Hindlimb muscle (tissue), 1 donor: ENCODE measurements around the gene HAS3. TPM values are rescaled to one million over a fixed set of nuclear protein-coding genes. Genes with fewer than 3 reads are reported as not detected.
"Not testable (repeated sequence)": the region's sequence is repeated elsewhere in the genome, so short reads cannot be mapped to it uniquely, and the experiment has no call there.

ENCODE experiments used
- DNase-seq: peaks from one replicate; pipeline ENCODE4 v3.0.0-alpha.2; 2013
- polyA plus RNA-seq: library from polyadenylated mRNA; unstranded; fragments of 120-200 nt; gene quantifications from one replicate; pipeline ENCODE4 v1.2.1, GENCODE V29; 2013; ENCODE audit not compliant: insufficient read length

HAS3 gene
- 2.6 TPM for polyA plus RNA-seq

GRCh38 chr16:69105501-69106361, at the start of gene HAS3:
HAS3 (plus strand) TSS chr16:69105653; CDS start chr16:69109396, 3,743 bp downstream.
- DNase-seq = no peak

- DNase-seq = no peak
These were observed 49.5 kb upstream of the HAS3 start for GRCh38 chr16:69055980-69056379.

- DNase-seq = no peak
These were observed 49.0 kb upstream of the HAS3 start for GRCh38 chr16:69056421-69056820.

- no peak for DNase-seq
These were observed 47.8 kb upstream of the HAS3 start for GRCh38 chr16:69057400-69058378.

- not testable (repeated sequence) for DNase-seq
These were observed 42.0 kb upstream of the HAS3 start for GRCh38 chr16:69063491-69063890.

- no peak for DNase-seq
These were observed 41.2 kb upstream of the HAS3 start for GRCh38 chr16:69064124-69064763.

- DNase-seq = no peak
These were observed 40.6 kb upstream of the HAS3 start for GRCh38 chr16:69064764-69065313.

- no peak for DNase-seq
These were observed 35.9 kb upstream of the HAS3 start for GRCh38 chr16:69069504-69069903.

GRCh38 chr16:69071036-69071435, 34.4 kb upstream of the HAS3 start:
- no peak for DNase-seq

GRCh38 chr16:69072640-69072974, 32.8 kb upstream of the HAS3 start:
- no peak for DNase-seq

- no peak for DNase-seq
These were observed 32.2 kb upstream of the HAS3 start for GRCh38 chr16:69073181-69073702.

- no peak for DNase-seq
These were observed 28.2 kb upstream of the HAS3 start for GRCh38 chr16:69077251-69077650.

GRCh38 chr16:69078073-69078472, 27.4 kb upstream of the HAS3 start:
- DNase-seq = no peak

GRCh38 chr16:69079697-69080096, 25.8 kb upstream of the HAS3 start:
- DNase-seq = no peak

GRCh38 chr16:69083306-69083941, 22.0 kb upstream of the HAS3 start:
- no peak for DNase-seq

GRCh38 chr16:69084289-69084688, 21.2 kb upstream of the HAS3 start:
- DNase-seq = no peak

GRCh38 chr16:69085032-69085695, 20.3 kb upstream of the HAS3 start:
- no peak for DNase-seq

- no peak for DNase-seq
These were observed 18.3 kb upstream of the HAS3 start for GRCh38 chr16:69087161-69087581.

GRCh38 chr16:69088684-69089083, 16.8 kb upstream of the HAS3 start:
- no peak for DNase-seq

GRCh38 chr16:69089091-69089910, 16.2 kb upstream of the HAS3 start:
- no peak for DNase-seq
